ENCODE measurements around the gene HDAC4. TPM values are rescaled to one million over a fixed set of nuclear protein-coding genes. Genes with fewer than 3 reads are reported as not detected.
A peak's percentile ranks its signal among the peaks of the same experiment; 100 is the strongest.

The HDAC4 gene
- total and polyA plus RNA-seq, 9 donors = 10.1 to 17.6 (median 13.3) TPM

- Histone ChIP-seq H3K27me3 (ENCODE audit: control insufficient read depth, insufficient read depth, low read length) (peaks cover 7% of the 10 kb centered on the region), H3K27ac (ENCODE audit: low read length) (no peak overlapping the region), H3K36me3 (ENCODE audit: control insufficient read depth, insufficient read depth, low read length) (no peaks in the 10 kb centered on the region), H3K4me3 (ENCODE audit: low read length) (no peak overlapping the region), H3K9me3 (replicated peaks; ENCODE audit: control insufficient read depth, low read depth, low read length) (no peaks in the 10 kb centered on the region), H3K4me1 (ENCODE audit: control insufficient read depth, insufficient read depth, low read length) (peaks cover 18% of the 10 kb centered on the region)
- no peak for DNase-seq
- 48% methylated on average over 15 of the region's 17 CpGs for WGBS (ENCODE audit: insufficient coverage)
These were observed 382.3 kb downstream of the HDAC4 start for GRCh38 chr2:239018271-239019182.

GRCh38 chr2:239017491-239018098, 383.2 kb downstream of the HDAC4 start:
- peaks cover 7% of the 10 kb centered on the region for H3K27me3 ChIP-seq (ENCODE audit: control insufficient read depth, insufficient read depth, low read length)
- H3K36me3 ChIP-seq (ENCODE audit: control insufficient read depth, insufficient read depth, low read length) = no peaks in the 10 kb centered on the region
- no peaks in the 10 kb centered on the region for H3K9me3 ChIP-seq (replicated peaks; ENCODE audit: control insufficient read depth, low read depth, low read length)
- H3K27ac ChIP-seq (ENCODE audit: low read length) = no peak overlapping the region
- DNase-seq = no peak
- H3K4me1 ChIP-seq (ENCODE audit: control insufficient read depth, insufficient read depth, low read length) = peaks cover 18% of the 10 kb centered on the region
- WGBS (ENCODE audit: insufficient coverage) = 96% methylated on average over 12 of the region's 12 CpGs
- no peak overlapping the region for H3K4me3 ChIP-seq (ENCODE audit: low read length)

GRCh38 chr2:239015901-239016675, 384.7 kb downstream of the HDAC4 start:
- peaks cover 18% of the 10 kb centered on the region for H3K4me1 ChIP-seq (ENCODE audit: control insufficient read depth, insufficient read depth, low read length)

GRCh38 chr2:239015218-239015900, 385.5 kb downstream of the HDAC4 start:
- peak; percentile 61 for DNase-seq

More at GRCh38 chr2:239015901-239016675, 384.7 kb downstream of the HDAC4 start:
- no peaks in the 10 kb centered on the region for H3K36me3 ChIP-seq (ENCODE audit: control insufficient read depth, insufficient read depth, low read length)
- no peak overlapping the region for H3K27ac ChIP-seq (ENCODE audit: low read length)
- DNase-seq = no peak
- H3K4me3 ChIP-seq (ENCODE audit: low read length) = no peak overlapping the region
- 39% methylated on average over 19 of the region's 19 CpGs for WGBS (ENCODE audit: insufficient coverage)
- H3K27me3 ChIP-seq (ENCODE audit: control insufficient read depth, insufficient read depth, low read length) = peaks cover 12% of the 10 kb centered on the region
- no peaks in the 10 kb centered on the region for H3K9me3 ChIP-seq (replicated peaks; ENCODE audit: control insufficient read depth, low read depth, low read length)

GRCh38 chr2:239014458-239015217, 386.2 kb downstream of the HDAC4 start:
- no peaks in the 10 kb centered on the region for H3K9me3 ChIP-seq (replicated peaks; ENCODE audit: control insufficient read depth, low read depth, low read length)
- H3K4me1 ChIP-seq (ENCODE audit: control insufficient read depth, insufficient read depth, low read length) = peaks cover 18% of the 10 kb centered on the region
- WGBS (ENCODE audit: insufficient coverage) = 78% methylated on average over 5 of the region's 9 CpGs
- no peaks in the 10 kb centered on the region for H3K36me3 ChIP-seq (ENCODE audit: control insufficient read depth, insufficient read depth, low read length)
- H3K27me3 ChIP-seq (ENCODE audit: control insufficient read depth, insufficient read depth, low read length) = peaks cover 12% of the 10 kb centered on the region
- no peak for DNase-seq
- no peak overlapping the region for H3K27ac ChIP-seq (ENCODE audit: low read length)
- no peak overlapping the region for H3K4me3 ChIP-seq (ENCODE audit: low read length)

More at GRCh38 chr2:239015218-239015900, 385.5 kb downstream of the HDAC4 start:
- no peaks in the 10 kb centered on the region for H3K36me3 ChIP-seq (ENCODE audit: control insufficient read depth, insufficient read depth, low read length)
- H3K27me3 ChIP-seq (ENCODE audit: control insufficient read depth, insufficient read depth, low read length) = peaks cover 12% of the 10 kb centered on the region
- 48% methylated on average over 21 of the region's 25 CpGs for WGBS (ENCODE audit: insufficient coverage)
- no peak overlapping the region for H3K27ac ChIP-seq (ENCODE audit: low read length)
- H3K9me3 ChIP-seq (replicated peaks; ENCODE audit: control insufficient read depth, low read depth, low read length) = no peaks in the 10 kb centered on the region
- peaks cover 18% of the 10 kb centered on the region for H3K4me1 ChIP-seq (ENCODE audit: control insufficient read depth, insufficient read depth, low read length)
- H3K4me3 ChIP-seq (ENCODE audit: low read length) = no peak overlapping the region

GRCh38 chr2:239013678-239013976, 387.2 kb downstream of the HDAC4 start:
- WGBS (ENCODE audit: insufficient coverage) = 48% methylated on average over 2 of the region's 6 CpGs
- no peak for DNase-seq
- H3K27me3 ChIP-seq (ENCODE audit: control insufficient read depth, insufficient read depth, low read length) = peaks cover 21% of the 10 kb centered on the region

GRCh38 chr2:239012936-239013677, 387.7 kb downstream of the HDAC4 start:
- no peak overlapping the region for H3K4me3 ChIP-seq (ENCODE audit: low read length)
- no peak for DNase-seq
- H3K27ac ChIP-seq (ENCODE audit: low read length) = no peak overlapping the region
- 84% methylated on average over 13 of the region's 13 CpGs for WGBS (ENCODE audit: insufficient coverage)
- no peaks in the 10 kb centered on the region for H3K9me3 ChIP-seq (replicated peaks; ENCODE audit: control insufficient read depth, low read depth, low read length)
- H3K4me1 ChIP-seq (ENCODE audit: control insufficient read depth, insufficient read depth, low read length) = peaks cover 18% of the 10 kb centered on the region
- H3K36me3 ChIP-seq (ENCODE audit: control insufficient read depth, insufficient read depth, low read length) = no peaks in the 10 kb centered on the region
- peaks cover 21% of the 10 kb centered on the region for H3K27me3 ChIP-seq (ENCODE audit: control insufficient read depth, insufficient read depth, low read length)

More at GRCh38 chr2:239013678-239013976, 387.2 kb downstream of the HDAC4 start:
- Histone ChIP-seq H3K9me3 (replicated peaks; ENCODE audit: control insufficient read depth, low read depth, low read length) (no peaks in the 10 kb centered on the region), H3K4me3 (ENCODE audit: low read length) (no peak overlapping the region), H3K27ac (ENCODE audit: low read length) (no peak overlapping the region), H3K36me3 (ENCODE audit: control insufficient read depth, insufficient read depth, low read length) (no peaks in the 10 kb centered on the region), H3K4me1 (ENCODE audit: control insufficient read depth, insufficient read depth, low read length) (peaks cover 20% of the 10 kb centered on the region)

- DNase-seq = no peak
- Histone ChIP-seq H3K36me3 (ENCODE audit: control insufficient read depth, insufficient read depth, low read length) (no peaks in the 10 kb centered on the region), H3K27ac (ENCODE audit: low read length) (no peak overlapping the region), H3K9me3 (replicated peaks; ENCODE audit: control insufficient read depth, low read depth, low read length) (no peaks in the 10 kb centered on the region), H3K27me3 (ENCODE audit: control insufficient read depth, insufficient read depth, low read length) (peaks cover 26% of the 10 kb centered on the region), H3K4me3 (ENCODE audit: low read length) (no peak overlapping the region), H3K4me1 (ENCODE audit: control insufficient read depth, insufficient read depth, low read length) (peaks cover 18% of the 10 kb centered on the region)
- WGBS (ENCODE audit: insufficient coverage) = 89% methylated on average over 8 of the region's 9 CpGs
These were observed 388.6 kb downstream of the HDAC4 start for GRCh38 chr2:239012228-239012627.

- H3K27me3 ChIP-seq (ENCODE audit: control insufficient read depth, insufficient read depth, low read length) = peaks cover 35% of the 10 kb centered on the region
These were observed 391.2 kb downstream of the HDAC4 start for GRCh38 chr2:239009589-239009961.

More at GRCh38 chr2:239009589-239009961, 391.2 kb downstream of the HDAC4 start:
- Histone ChIP-seq H3K27ac (ENCODE audit: low read length) (no peak overlapping the region), H3K4me1 (ENCODE audit: control insufficient read depth, insufficient read depth, low read length) (peaks cover 9% of the 10 kb centered on the region), H3K36me3 (ENCODE audit: control insufficient read depth, insufficient read depth, low read length) (no peaks in the 10 kb centered on the region), H3K9me3 (replicated peaks; ENCODE audit: control insufficient read depth, low read depth, low read length) (no peaks in the 10 kb centered on the region), H3K4me3 (ENCODE audit: low read length) (no peak overlapping the region)
- no peak for DNase-seq
- 65% methylated on average over 7 of the region's 12 CpGs for WGBS (ENCODE audit: insufficient coverage)

Data from muscle of leg (tissue), 11 donors.